Fibroblast of gingiva (primary cell): ENCODE results near the gene PBX4.
"Not testable (repeated sequence)": the region's sequence is repeated elsewhere in the genome, so short reads cannot be mapped to it uniquely, and the experiment has no call there.

Experiments
- DNase-seq: peaks from one replicate; pipeline ENCODE4 v3.0.0-alpha.2; 2011; ENCODE audit warnings: low read depth

PBX4 gene

DNA sequence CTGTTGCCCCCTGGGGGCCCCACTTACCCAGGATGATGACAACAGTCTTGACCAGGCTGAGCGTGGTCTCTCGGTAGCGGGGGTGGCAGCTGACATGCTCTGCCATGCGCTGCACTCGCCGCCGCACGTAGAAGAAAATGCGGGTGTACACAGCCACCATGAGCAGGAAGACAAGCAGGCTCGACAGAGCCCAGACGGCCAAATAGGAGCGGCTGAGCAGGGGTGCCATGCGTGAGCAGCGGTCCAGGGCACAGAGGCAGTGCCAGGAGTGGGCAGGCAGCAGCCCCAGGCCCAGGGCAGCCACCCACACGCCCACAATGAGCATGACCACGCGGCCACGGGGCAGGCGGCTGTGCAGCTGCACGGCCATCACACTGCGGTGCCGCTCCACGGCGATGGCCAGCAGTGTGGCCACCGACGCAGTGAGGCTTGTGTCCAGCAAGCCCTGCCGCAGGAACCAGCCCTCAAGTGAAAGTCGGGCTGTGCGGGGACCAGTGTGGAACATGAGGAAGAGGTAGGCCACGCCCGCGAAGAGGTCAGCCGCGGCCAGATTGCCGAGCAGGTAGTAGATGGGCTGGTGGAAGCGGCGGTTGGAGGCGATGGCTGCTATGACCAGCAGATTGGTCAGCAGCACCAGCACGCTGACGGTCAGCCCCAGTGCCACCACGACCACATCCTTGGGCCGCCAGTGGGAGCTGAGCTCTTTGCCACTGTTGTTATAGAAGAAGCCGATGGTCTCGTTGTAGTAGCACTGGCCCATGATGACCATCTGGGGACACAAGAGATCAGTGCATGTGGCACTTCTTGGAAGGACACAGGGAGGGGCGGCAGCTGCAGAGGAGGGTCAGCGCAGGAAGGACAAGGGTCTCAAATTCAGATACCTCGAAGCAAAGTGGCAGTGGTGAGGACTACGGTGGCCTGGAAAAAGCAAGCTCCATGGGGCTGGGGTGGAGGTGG is 8.3 kb upstream of the PBX4 start:
- no peak for DNase-seq

DNA sequence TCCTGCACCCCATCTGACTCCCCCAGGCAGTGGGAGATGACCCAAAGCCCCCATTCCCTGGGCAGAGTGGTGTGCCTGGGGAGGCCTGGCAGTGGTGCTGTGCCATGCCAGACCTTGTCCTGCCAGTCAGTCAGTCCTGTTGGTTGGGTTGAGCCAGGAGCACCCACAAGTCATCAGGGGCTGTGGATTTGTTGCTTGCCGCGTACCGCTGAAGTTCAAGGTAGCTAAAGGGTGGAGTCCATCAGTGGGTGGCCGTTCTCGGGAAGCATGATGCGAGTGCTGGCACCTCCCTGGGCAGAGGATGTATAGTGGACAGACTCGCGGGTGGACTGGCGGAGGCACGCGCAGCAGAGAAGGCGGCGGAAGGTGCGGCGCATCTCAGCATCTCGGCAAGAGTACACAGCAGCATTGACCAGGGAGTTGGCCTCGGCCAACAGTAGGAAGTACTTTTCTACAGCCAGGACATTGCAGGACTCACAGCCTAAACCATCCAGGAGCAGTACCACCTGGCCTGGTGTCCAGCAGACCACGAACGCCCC is 5.6 kb upstream of the PBX4 start:
- DNase-seq, result no peak

DNA sequence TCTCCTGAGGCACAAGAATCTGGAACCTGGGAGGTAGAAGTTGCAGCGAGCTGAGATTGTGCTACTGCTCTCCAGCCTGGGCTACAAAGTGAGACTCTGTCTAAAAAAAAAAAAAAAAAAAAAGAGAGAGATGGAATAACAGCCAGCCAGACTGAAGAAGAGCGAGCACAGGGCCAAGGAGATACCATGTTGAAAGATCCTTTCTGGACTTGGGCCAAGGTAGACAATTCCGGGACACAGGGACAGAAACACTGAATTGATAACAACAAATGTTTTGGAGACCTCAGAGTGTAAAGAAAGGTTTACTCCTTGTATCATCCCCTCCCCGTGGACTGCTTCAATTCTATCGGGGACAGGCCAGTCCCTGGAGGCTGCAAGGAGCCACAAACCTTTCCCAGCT is 4.9 kb upstream of the PBX4 start:
- no peak for DNase-seq

DNA sequence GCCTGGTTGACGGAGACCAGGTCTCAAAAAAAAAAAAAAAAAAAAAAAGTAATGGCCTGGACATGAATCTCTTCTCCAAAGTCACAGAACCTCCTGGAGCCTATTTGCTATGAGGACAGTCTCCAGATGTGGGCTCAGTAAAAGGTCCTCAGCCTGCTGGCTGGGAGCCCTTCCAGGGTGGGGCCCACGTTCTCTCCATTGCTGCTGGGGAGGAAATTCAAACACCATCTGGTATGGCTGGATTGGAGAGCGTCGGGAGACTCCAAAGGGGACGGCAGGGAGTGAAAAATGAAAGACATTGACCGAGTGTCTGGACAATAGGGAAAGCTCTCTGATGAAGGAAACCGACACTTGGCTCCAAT is 1.3 kb upstream of the PBX4 start:
- DNase-seq, result no peak

DNA sequence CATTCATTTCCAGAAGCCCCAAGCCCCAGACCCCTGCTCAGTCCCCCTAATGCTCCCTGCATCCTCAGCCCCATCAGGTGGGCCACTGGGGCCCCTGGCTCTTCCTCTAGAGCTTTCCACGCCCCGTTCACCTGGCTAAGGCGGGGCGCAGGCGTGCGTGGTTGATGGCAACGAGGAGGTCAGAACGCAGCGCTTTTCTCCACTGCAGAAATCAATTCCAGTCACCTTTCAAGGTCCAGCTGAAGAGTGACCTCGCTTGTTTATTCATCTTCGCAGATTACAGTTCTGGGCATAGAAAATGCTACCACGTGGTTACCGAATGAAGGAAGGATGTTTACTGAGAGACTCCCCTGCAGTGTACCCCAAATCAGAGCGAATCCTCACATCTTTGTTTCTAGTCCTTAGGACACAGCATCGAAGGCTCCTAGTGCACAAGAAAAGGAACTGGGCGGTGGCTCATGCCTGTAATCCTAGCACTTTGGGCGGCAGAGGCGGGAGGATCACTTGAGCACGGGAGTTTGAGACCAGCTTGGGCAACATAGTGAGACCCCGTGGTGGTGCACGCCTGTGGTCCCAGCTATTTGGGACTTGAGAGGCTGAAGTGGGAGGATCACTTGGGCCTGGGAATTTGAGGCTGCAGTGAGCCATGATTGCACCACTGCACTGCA is 828 bp upstream of the PBX4 start:
- no peak for DNase-seq

DNA sequence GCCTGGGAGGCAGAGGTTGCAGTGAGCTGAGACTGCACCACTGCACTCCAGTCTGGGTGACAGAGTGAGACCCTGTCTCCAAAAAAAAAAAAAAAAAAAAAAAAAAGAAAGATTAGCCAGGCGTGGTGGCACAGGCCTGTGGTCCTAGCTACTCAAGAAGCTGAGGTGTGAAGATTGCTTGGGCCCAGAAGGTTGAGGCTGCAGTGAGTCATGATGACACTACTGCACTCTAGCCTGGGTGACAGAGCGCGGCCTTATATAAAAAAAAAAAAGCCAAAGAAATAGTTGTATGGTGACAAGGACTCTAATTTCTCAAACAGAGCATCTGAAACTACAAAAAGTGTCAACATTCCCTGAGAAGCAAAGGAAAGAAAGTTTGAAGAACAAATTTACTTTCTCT is 3.4 kb downstream of the PBX4 start:
- no peak for DNase-seq

DNA sequence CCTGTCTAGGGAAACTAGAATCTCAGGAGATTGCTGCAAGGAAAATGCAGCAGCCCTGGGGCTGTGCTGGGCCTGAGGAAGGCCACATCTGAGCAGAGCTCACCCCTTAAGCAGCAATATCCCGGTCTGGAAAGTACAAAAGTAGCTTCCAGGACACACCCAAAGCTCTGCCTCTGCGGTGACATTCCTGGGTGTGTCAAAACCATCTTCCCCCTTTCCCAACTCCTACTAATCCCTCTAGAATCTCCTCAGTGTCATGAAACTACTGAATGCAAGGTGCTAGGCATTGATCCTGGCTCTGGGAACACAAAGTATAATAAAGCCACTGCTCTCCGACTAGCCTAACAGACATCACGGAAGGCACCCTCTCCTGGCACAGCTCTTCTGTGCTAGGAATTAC is 5.0 kb downstream of the PBX4 start:
- DNase-seq, result peak; percentile 42

DNA sequence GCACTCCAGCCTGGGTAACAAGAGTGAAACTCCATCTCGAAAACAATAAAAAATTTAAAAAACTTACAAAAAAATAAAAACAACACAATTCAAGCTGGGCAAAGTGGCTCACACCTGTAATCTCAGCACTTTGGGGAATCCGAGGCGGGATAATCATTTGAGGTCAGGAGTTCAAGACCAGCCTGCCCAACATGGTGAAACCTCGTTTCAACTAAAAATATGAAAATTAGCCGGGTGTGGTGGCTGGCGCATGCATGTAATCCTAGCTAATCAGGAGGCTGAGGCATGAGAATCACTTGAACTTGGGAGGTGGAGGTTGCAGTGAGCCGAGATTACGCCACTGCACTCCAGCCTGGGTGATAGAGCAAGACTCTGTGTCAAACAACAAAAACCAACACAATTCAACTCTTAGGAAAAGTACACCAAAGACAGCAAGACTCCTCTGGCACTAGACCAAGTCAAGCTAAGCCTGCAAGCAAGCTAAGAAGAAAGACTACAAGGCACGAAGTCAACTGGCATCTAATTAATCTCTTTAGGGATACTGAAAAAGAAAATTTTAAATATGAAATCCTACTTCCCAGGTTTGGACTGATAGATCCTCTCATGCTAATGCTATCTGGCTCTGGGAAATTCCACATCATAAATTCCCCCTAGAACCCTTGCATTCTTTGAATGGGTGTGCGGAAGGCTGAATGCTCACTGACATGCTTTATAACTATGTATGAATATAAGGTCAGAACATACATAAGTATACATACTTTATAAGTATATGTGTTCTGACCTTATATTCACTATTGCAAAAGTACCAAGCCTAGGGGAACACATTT is 7.9 kb downstream of the PBX4 start:
- DNase-seq, result no peak

DNA sequence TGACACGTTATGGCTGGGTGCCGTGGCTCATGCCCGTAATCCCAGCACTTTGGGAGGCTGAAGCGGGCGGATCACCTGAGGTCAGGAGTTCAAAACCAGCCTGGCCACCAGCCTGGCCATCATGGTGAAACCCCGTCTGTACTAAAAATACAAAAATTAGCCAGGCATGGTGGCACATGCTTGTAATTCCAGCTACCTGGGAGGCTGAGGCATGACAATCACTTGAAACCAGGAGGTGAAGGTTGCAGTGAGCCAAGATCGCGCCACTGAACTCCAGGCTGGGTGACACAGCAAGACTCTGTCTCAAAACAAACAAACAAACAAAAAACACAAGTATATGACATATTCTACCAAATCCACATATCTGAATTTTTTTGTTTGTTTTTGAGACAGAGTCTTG is 11.8 kb downstream of the PBX4 start:
- not testable (repeated sequence) for DNase-seq

DNA sequence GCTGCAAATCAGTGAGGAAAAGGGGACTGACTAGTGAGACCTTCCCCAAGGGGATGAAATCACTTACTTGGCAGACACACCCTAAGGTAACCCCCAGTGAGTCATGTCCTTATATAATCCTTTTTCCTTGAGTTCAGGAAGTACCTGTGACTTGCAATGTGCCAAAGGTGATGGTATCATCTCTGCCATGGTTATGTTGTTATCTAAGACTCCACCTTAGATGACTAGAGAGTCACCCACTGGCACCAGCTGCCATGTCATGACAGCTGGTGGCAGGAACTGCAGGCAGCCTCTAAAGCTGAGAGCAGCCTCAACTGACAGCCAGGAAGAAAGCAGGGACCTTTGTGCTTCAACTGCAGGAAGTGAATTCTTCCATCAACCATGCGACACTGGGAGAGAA is 12.5 kb downstream of the PBX4 start:
- no peak for DNase-seq

DNA sequence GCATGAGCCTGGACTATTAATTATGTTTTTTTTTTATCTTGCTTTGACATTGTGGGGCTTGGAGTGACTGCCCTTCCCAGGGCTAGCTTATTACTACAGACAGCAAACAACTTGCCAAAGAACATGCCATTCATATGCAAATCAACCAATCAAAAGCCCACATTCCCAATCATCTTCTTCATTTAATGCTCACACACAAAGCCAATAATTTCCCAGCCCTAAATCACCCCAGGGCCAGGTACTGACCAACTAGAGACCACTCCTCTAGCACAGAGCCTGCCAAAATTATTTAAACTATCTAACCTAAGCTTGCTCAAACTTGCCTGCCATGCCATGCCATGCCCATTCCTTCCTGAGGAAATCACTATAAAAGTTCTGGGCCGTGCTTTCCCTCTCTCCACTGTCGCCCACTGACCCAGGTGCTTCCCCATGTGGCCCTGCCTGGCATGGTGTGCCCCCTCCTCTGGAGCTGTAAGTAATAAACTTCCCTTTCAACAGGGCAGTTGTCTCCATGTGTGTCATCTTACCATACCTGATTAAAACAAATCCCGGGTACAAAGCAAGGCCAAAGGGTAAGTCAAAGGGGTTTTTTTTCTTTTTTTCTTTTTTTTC is 15.7 kb downstream of the PBX4 start:
- DNase-seq, result no peak

DNA sequence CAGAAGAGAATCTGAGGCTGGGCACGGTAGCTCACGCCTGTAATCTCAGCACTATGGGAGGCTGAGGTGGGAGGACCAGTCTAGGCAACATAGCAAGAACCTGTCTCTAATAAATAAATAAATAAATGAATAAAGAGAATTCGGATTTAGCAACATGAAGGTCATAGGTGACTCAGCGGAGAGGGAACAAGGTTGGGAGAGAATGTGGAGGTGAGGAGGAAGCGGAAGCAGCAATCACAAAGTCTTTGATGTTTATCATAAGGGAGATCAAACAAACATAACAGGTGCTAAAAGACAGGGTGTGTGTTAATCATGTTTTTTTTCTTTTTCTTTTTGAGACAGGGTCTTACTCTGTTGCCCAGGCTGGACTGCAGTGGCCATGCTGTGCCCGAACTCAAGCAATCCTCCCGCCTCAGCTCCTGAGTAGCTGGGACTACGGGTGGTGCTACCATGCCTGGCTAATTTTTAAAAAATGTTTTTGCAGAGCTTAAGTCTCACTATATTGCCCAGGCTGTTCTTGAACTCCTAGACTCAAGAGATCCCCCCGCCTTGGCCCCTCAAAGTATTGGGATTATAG is 16.3 kb downstream of the PBX4 start:
- no peak for DNase-seq

DNA sequence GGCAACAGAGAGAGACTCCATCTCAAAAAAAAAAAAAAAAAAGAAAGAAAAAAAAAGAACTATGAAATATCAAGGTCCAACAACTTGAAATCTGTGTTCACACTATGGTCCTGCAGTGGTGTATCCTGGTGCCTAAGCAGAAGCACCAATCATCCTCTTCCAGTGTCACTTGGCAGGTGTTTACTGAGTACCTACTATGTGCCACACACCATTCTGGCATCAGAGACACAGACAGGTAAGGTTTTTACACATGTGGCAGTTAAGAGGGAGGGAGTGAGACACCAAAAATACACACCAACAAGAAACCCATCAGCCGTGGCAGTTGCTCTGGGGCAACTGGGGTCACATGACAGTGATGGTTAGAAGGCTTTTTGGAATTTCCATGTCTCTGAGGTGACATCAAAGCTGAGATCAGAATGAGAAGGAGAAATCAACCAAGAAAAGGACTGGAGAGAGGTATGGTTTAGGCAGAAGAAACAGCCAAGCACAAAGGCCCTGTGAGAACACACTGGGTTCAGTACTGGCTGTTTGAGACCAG is 17.6 kb downstream of the PBX4 start:
- DNase-seq, result no peak

DNA sequence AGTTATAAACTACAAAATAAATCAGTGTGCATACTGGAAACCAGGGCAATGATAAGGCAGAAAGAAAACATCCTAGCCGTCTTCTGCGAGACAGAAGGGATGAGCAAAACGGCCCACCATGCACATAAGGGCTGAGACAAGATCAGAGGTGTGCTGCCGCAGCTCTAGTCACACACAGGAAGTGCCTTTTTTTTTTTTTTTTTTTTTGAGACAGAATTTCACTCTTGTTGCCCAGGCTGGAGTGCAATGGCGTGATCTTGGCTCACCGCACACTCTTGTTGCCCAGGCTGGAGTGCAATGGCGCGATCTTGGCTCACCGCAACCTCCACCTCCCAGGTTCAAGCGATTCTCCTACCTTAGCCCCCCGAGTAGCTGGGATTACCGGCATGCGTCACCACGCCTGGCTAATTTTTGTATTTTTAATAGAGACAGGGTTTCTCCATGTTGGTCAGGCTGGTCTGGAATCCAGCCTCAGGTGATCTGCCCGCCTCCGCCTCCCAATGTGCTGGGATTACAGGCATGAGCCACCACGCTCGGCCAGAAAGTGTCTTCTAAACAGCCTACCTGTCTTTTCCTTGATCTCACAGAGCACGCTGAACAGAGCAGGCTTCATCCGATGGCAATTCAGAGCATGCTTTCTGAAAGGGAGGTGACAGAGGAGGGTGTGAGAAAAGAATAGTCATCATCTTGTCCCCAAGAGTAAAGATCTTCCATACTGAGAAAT is 19.6 kb downstream of the PBX4 start:
- not testable (repeated sequence) for DNase-seq

DNA sequence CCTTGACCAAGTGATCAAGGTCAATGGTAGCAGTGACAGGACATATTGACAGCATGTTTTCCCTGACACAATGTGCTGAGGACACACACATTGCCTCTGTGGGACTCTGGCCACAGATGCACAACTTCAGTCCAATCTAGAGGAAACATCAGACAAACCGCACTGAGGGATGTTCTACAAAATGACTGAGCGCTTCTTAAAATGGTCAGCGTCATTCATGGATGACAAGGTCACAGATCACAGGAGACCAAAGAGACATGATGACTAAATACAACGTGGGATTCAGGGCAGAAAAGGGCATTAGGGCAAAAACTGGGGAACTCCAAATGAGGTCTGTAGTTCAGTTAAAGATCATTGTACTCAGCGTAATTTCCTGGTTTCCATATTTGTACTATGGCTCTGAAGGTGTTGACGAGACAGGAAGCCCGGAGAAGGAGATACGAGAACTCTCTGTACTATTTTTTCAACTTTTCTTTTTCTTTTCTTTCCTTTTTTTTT is 20.6 kb downstream of the PBX4 start:
- no peak for DNase-seq

DNA sequence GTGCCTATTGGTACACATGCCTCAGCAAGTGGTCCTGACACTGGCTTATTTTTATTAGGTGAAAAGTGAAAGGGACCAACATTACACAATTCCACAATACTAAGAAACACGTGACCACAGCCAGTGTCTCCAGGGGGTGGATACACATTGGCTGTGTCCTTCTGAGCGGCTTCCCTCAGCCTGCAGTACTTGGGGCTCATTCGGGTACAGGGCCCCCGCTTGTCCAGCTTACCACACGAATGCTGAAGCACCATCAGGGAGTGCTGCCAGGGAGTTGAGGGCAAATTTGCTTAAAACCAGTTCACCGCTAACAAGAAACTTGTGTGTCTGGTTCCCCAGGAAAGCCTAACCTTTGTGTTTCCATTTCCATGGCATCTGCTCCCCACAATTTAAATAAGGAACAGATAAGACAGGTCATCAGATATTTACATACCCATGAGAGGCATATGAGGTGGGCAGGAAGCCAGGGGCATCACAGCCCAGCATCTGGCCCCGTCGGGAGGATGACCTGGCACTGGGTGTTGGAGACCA is 23.3 kb downstream of the PBX4 start:
- peak; percentile 81 for DNase-seq

DNA sequence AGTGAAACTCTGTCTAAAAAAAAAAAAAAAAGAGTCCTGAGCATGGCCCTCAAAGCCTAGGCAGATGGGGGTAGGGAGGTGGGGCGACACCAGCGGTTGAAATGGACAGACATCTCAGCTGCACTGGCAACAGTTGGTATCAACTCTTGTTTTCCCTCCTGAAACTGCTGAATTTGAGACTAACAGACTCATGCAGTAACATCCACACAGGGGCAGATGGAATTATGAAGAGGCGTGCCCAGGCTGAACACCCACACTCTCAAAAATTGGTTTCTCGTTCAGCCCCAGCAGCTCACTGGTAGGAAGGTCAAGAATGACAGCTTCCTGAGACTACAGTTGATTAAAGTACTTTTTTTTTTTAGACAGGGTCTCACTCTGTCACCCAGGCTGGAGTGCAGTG is 24.1 kb downstream of the PBX4 start:
- no peak for DNase-seq

DNA sequence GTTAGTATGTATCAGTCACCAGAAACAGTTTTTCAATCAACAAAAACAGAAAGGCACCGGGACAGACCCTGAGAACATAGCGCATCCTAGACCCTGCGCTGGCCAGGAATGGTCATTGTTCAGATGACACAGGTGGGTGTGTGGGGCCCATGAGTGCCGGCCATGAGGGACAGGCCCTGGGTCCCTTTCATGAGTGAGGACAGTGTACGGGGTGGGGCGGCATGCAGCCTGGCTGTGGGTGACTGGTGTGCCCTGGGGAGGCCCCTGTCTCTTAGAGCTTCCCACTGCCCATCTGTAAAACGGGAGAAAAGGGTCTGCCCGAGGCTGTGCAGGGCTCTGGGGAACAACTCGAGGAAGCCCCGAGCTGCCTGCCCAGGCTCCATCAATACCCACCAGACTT is 25.8 kb downstream of the PBX4 start:
- no peak for DNase-seq

DNA sequence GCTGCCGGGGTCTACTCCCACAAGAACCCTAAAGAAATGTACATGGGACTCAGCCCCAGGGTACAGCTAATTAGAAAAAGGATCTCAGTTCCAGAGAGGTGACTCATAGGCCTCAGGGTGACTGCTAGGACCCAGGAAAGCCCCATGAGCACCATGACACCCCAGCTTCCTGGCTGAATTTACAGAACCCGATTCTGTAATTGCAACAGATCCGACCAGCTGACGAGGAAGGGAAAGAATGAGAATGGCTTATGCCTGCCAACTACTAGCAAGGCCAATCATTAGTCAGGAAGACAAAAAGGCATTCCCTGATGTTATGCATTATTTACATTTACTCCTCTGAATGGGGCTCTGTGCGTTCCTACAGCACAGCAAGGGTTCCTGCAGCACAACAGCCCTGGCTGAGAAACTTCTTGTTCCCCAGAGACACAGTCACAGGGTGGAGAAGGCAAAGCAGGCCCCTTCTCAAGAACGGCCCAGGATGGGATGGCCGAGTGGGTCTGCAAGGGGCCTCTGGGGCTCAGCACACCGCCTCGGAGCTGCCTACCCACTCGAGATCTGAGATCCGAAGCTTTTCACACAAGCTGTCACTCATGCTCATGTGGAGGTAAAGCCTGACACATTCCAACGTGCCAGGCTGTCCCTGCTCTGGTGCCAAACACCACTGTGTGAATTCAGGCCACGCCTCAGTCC is 27.2 kb downstream of the PBX4 start:
- DNase-seq, result peak; percentile 99

DNA sequence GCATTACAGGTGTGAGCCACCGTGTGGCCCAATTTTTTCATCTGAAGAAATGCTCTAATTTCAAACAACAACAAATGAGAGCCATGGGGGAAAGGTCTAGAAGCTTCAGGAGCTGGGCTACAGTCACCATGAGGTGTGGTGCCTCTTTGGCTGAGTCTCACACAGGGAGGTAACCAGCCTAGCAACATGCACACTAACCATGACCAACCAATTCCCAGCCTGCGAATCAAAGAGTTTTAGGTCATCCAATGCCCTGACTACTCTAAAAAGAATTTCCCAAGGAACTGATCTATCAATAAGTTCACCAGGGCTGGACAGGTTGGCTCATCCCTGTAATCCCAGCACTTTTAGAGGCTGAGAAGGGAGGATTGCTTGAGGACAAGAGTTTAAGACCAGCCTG is 29.9 kb downstream of the PBX4 start:
- no peak for DNase-seq
